NOMO-1 treated with DMSO at 0.1 percent for 48 hours (cell line): ENCODE measurements around the gene GJB2.

ENCODE experiments used
- DNase-seq: peaks from one replicate; lab custom pipeline; 2025; ENCODE audit not compliant: unreplicated experiment; lab: John Stamatoyannopoulos, UW

The GJB2 gene

DNA sequence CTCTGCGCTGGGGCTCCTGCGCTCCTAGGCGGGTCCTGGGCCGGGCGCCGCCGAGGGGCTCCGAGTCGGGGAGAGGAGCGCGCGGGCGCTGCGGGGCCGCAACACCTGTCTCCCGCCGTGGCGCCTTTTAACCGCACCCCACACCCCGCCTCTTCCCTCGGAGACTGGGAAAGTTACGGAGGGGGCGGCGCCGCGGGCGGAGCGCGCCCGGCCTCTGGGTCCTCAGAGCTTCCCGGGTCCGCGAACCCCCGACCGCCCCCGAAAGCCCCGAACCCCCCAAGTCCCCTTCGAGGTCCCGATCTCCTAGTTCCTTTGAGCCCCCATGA is at the start of gene GJB2:
GJB2 (minus strand) TSS at position 103 of the 326 bp plus-strand sequence. CDS start 3,357 bp downstream, outside the sequence.
- no peak for DNase-seq

DNA sequence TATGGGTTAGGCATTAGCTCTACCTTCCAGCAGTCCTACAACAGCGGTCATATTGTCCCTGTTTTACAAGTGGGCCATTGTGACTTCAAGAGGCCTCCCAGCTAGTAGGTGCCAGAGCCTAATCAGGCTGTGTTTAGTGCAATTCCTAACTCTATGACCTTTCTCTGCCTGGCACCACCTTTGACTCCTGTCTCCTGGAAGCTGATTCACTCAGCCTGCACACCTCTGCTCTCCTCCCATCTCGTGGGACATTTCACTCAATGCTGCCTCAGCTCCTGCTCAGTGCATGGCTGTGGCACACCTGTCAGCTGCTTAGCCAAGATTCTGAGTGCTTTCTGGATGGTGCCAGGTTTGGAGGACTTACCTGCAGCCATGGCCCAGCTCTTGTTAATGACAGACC is 48.9 kb upstream of the GJB2 start:
- DNase-seq, result no peak

DNA sequence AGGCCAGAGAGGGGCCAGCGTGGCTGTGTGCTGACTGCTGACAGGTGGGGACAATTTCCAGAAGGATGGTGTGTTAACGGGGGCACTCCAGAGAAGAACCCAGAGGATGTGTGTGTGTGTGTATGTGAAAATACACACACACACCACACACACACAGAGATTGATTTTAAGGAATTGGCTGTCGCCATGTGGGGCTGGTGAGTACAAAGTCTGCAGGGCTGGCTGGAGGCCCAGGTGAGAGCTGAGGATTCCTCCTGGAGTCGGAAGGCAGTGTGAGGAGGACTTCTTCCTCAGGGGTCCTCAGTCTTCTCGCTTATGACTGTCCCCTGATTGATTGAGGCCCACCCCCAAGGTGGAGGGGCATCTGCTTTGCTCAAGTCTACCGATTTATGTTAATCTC is 47.0 kb upstream of the GJB2 start:
- DNase-seq, result no peak

DNA sequence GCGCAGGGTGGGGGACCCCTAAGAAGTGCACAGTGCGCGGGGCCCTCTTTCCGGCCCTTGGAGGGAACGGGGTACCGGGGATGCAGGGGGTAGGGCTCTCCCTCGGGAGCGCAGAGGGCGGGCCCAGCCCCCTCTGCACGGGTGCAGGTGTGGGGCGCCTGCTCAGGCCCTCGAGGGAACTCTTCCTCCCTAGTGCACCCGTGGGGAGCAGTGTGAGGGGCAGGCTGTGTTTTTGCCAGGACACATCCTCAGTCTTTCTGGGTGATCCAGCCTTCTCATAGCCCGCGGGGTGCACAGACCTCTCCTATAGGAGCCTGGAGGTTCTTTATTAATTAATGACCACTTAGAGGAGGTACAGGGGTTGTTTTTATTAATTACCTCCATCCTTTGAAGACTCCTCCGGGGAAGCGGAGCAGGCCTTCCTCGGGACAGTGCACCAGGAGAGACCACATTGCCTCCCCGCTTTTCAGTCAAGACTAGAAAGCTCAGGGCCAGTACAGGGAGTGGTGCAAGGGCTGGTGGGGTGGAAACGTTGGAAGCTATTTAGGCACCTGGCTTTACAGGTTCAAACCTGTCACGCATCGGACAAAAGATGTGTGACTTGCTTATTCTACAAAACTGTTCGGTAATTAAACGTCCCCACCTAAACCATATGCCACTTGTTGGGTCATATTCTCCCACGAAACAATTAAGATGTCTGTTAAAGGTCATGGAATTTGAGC is 40.0 kb upstream of the GJB2 start:
- DNase-seq, result no peak

DNA sequence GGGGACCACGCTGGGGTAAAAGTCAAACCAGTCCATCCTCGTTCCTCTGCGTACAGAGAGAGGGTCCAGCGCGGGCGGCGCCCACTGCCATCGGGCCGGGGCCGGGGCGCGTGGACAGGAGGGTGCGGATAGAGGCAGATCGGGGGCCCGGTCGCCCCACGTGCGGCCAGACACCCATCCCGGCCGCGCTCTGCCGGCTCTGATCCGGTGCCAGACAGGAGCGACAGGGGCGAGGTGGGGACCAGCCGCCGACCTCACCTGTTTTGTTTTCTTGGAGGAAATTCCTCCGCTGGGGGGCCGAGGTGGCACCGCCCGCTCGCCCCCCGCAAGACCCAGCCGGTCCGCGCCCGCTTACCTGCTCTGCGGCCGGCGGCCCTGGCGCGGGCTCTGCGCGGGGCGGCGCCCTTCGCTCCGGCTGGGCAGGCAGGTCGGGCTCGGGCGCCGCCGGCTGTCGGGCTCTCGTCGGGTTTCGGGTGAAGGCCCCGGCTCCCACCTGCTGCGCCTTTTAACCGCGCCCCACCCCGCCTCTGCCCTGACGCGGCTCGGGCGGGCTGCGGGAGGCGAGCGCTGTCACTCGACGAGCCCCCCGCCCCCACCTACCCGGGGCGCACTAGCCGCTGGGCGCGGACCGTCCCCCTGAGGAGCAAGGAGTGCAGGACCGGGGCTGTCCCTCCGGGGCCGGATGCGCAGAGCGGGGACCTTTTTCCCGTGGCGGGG is 39.3 kb upstream of the GJB2 start, which contains the start of gene GJB6:
GJB6 (minus strand) TSS at position 481 of the 717 bp plus-strand sequence. CDS start 8,839 bp downstream, outside the sequence.
- no peak for DNase-seq

DNA sequence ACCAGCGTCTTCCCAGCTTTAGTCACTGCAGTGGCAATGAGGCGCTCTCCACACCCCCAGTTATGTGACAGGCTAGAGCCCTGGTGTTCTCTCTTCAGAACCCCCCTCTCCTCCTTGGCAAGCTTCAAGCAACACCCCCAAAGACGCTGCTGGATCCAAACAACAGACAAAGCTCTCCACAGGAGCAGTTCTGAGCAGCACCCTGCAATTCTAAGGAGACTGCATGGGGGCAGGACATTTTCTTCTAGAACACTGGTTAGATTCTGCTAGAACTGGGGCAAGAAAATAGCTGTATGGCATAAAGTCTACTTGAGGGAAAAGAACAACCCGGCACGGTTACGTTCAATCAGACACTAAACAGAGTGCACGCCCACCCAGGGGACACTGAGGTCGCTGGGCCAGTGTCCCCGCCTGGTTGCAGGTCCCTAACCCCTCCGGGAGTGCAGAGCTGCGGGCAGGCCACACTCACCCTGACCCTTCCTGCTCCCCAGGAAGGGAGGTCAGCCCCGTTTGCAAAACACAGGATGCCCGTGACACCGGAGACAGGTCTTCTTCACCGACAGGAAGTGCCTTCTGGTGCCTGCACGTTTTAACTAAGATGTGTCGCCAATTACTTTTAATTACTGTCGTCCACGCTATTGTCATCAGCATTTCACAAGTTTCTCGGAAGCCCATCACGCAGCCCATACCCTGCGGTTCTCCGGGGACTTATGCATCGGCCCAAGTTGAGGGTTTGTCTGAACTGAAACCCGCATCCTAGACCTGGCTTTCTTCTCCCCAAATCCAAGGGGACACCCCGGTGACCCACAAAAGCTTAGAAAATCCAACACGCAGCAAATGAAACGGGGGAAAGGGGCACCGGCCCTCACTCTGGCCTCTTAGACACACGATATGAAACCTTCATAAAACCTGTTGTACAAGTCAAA is 38.4 kb upstream of the GJB2 start:
- peak; percentile 59 for DNase-seq

DNA sequence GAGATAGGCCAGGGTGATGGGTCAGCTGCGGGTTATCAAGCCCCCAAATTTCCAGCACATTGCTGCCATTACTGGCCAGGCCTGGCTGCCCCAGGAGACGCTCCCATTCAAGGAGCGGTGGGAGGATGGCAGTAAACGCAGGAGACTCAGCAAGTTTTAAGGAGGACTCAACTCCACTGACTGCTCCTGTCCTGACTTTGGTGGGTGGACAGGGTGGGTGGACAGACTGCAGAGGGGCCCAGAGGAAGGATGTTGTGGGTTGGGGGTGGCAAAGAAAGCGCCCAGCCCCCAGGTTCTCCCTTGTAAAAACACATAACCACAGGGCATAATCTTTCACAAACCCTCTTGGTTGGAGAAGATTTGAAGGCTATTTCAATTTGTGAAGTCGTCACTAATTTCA is 35.0 kb upstream of the GJB2 start:
- DNase-seq, result no peak

DNA sequence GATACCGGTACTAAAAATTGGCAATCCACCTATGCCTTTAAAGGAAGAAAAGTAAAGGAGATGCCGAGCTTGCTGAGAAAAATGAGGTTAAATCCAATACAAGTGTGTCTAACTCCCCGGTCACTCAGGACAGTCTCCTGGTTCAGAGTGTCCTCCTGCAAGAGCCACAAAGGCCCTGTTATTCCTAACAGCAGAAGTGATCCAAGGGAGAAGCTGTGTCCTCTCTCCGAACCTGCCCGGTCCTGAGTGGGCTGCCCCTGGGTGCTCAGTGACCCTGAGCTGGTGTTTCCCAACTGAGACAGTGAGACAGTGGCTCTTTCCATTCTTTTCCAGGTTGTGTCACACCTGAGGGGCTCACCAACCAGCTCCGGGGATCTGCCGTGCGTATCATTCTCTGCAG is 34.5 kb upstream of the GJB2 start:
- DNase-seq, result no peak

DNA sequence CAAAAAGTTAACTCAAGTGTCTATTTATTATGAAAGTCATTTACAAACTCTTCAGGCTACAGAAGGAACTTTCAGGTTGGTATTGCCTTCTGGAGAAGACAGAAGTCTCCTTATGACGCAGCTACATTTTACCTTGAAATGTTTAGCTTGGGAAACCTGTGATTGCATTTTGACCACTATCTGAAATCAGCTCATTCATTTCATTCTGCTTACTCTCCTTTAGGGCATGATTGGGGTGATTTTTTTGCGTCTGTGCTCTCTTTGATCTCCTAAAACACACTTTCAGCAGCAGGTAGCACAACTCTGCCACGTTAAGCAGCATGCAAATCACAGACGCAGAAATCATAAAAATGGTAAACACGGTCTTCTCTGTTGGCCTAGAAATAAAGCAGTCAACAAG is 29.8 kb upstream of the GJB2 start:
- DNase-seq, result no peak

DNA sequence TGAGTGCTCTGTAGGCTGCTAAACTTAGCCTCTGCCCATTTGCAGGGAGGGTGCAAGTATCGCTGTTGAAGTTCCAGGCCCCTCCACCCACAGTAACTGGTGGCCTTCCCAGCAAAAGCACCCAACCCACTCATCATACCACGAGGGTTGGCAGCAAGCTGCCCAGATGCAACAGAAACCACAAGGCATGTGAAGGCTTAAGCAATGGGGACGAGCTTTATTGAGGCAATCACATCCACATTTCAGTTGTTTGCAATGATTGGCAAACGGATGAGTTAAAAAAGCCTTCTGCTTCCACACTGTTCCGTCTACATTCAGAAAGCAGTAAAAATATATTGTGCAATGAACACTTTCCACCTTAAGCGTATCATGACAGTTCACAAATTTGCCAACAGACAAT is 29.0 kb upstream of the GJB2 start:
- peak; percentile 99 for DNase-seq

DNA sequence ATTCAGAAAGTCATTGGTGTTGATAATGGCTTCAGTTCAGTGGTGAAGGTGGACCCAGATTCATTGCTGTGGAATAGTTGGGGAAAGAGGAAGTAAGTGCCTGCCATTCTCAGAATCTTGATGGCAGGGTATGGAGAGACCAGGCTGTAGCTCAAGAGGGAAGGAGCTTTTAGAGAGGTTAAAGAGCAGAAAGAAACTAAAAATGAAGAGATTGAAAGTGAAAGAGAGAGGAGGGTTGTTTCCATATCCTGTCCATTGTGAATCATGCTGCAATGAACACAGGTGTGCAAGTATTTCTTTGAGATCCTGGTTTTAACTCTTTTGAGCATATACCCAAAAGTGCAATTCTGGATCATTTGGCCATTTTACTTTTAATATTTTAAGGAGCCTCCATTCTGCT is 26.8 kb upstream of the GJB2 start:
- DNase-seq, result peak; percentile 68

DNA sequence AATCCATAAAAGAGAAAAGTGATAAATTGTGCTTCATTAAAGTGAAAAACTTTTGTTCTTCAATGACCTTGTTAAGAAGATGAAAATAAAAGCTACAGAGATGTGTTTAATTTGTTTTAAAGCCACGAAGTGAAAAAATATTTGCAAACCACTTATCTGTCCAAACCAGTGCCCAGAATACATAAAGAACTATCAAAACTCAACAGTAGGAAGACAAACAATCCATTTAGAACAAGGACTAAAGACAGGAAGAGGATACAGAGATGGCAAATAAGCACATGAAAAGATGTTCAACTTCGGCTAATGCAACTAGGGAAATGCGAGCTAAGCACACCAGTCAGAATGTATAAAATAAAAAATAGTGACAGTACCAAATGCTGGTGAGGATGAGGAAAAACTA is 24.4 kb upstream of the GJB2 start:
- DNase-seq, result no peak

DNA sequence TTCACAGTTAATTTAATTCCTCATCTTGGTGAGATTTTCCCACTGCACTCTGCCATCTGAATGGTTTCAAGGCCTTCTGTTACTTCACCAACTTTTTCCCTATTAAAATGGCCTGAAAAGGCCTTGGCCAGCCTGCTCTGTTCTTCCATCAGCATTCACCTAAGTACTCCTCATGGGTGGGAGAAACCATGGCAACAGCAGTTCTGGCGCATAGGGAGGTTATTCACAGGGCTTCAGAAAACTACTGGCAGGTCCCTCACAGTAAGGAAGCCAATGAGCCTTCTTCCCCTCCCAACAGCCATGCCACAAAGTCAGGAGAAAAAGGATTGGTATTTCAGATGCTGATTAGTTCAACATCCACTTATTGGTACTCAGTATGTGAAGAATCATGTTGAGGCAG is 17.2 kb upstream of the GJB2 start:
- no peak for DNase-seq

DNA sequence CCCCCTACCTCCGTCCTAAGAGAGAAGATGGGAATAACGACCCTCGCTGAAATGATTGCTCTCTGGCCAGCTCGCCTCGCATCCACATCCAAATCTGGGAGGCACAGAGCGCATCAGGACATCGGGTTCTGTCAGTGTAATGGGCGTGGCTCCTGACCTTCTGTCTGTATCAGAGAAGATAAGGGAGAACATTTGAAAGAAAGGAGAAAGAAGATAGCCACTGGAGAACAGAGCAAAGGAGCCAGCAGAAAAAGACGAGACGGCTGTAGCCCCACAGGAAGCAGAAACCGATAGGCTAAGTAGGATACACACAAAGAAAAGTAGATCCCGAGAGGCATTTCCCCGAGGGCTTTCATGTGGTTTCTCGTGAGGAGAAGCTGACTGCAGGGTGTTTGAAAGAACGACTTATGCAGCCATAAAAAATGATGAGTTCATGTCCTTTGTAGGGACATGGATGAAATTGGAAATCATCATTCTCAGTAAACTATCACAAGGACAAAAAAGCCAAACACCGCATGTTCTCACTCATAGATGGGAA is 14.0 kb upstream of the GJB2 start:
- no peak for DNase-seq

DNA sequence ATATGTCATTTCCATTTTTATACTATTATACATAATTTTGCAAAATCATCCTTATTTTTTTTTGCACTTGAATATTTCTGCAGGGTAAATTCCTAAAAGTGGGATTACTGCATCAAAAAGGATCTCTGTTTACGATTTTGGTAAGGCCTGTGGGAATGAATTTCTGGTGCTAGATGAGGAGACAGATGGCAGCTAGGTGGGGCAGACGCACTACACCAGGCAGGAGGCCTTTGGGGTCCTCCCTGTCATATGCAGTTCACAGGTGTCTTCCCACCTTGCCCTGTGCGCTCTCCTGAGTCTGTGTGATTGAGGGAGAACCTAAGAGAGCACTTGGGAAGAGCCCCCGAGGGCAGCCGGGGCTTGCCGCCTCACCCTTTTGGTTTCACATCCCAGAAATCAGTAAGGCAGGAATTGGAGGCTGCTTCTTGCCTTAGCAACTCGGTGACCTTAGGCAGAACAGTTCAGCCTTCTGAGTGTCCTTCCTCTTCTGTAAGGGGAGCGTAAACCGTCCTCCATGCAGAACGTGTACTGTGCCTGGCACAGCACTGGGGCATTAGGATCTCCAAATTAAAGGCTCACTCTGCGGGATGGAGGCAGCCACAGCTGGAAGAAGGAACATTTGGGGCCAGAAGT is 13.4 kb upstream of the GJB2 start:
- peak; percentile 21 for DNase-seq

DNA sequence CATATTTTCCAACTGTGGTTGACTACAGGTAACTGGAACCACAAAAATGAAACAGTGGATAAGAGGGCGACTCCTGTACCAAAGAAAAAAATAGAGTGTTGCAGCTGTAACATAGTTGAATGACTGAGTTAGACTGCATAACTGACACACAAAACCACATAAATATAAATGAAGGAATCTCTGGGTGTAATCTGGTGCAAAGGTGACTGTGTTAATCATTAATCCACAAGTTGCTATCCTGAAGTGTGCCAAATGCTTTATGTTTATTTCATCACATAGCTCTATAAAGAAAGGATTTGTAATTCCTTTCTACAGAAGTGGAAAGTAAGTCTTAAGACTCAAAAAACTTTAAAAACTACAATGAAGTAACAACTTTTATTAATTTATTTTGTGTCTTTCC is 6.0 kb upstream of the GJB2 start:
- no peak for DNase-seq

DNA sequence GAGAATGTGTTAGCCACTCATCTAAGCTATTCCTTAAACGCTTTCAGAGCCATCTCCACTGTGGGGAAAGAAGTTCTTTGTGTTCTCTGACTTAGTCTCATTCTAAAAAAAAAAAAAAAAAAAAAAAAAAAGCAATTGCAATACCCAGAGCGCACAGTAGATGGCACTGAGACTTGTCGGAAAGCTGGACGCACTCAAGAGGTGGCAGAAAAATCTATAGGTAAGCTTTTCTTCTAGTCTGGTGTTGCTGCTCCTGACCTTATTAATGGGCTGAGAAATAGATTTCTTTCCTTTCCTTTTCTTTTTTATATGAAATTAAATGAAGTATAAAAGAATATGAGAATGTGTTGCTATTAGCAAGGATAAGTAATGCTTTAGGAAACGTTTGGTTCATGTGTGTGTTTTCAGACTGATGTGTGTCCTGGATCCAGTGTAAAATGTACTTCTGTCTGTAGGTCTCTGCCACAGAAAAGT is 4.7 kb upstream of the GJB2 start:
- peak; percentile 84 for DNase-seq

DNA sequence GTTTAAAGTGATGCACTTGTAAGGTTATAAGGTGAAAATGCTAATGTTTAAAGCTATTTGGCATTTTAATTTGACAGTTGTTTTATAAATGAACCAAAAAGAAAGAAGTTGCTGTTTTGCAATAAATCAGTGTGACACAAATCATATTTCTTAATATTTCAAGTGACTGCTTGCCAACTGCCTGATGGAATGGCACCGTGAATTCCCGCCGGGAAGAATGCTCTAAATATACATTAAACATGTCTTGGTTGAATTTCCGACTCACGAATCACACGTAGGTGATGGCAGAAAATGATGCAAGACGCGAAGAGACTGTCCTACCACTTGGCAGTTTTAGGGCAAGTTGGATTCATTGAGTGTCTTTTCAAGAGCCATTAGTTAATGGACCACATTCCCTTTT is 3.1 kb upstream of the GJB2 start:
- DNase-seq, result no peak

DNA sequence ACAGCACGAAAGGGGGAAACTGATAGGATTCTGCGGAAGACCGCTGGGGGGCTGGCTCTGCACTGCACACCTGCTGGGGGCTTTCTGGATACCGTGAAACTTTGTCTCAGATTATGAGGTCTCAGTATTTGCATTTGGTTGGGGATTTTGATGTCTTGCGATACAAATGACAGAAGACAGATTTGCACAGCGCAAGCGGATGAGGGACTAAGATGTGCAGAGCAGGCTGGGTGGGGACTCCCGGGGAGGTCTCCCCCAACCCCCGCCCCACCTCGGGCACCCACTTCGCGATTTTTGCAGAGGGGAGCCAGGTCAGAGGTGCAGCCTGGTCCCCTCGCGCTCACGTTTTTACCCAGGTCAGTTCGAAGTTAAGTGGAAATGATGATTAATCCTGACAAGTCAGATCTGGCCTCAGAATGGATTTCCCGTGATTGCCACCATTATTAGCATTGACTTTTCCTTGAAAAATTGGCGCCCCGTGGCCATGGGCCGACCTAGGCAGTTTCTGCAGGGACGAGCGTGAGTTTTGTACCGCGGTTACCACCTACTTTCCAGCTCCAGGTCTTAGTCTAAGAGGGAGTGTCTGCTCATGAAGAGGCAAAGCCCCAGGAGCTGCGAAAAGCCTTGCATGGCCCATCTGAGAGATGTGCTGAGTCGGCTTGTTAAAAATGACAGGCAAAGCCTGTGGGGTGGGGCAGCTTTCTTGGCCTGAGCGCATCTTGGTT is 1.3 kb upstream of the GJB2 start:
- no peak for DNase-seq
